Measurements from ENCODE around the gene TF. TPM values are rescaled to one million over a fixed set of nuclear protein-coding genes. Genes with fewer than 3 reads are reported as not detected.

Gene TF
- polyA plus RNA-seq, 12 donors, result 3.0 to 91.2 (median 6.2) TPM; not detected in 2

DNA sequence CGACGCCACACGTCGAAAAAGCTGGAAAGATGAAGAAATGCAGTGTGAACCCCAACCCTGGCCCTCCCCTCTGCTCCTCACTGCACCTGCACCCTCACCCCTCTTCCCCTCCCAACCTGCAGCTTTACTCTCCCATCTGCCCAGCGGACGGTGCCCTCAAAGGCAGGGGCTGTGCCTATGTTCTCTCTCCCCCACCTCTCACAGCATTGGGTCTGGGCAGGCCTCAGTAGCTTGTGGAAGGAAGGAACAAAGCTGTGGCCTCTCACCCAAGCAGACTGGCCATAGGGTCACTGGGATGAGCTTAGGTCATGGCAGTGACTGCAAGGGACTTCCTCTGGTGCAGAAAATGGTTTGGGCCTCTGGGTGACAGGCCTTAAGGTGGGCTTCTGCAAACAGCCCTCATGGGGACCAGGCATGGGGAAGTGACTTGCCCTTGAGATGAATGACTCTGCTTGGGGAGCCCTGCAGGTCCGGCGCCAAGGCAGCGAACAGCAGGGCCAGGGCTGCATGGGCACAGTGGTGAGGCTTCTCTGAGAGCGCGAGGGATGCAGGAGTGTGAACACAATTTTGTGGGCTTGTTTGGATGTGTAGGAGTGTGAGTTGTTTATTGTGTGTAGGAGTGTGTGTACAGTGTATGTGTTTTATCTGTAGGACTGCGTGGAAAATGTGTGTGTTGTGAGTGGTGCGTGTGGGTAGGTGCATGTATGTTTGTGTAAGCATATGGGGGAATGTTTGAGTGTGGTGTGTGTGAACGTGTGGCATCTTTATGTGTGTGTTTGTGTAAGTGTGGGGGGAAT is 88.6 kb downstream of the TF start:
- no peak for DNase-seq

DNA sequence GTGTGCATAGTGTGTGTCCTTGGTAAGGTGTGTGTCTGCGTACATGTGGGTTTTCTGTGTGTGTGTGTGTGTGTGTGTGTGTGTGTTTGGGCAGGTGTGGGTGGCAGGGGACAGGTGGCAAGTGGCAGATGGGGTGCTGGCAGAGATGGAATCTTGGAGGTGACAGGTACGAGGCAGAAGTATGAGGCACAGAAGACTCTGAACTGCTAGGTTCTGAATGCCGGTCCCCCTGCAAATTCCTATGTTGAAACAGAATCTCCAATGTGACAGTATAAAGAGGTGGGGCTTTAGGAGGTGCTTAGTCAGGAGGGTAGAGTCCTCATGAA is 89.2 kb downstream of the TF start:
- no peak for DNase-seq

GRCh38 chr3:133835961-133836360 is 89.8 kb downstream of the TF start:
- no peak for DNase-seq

DNA sequence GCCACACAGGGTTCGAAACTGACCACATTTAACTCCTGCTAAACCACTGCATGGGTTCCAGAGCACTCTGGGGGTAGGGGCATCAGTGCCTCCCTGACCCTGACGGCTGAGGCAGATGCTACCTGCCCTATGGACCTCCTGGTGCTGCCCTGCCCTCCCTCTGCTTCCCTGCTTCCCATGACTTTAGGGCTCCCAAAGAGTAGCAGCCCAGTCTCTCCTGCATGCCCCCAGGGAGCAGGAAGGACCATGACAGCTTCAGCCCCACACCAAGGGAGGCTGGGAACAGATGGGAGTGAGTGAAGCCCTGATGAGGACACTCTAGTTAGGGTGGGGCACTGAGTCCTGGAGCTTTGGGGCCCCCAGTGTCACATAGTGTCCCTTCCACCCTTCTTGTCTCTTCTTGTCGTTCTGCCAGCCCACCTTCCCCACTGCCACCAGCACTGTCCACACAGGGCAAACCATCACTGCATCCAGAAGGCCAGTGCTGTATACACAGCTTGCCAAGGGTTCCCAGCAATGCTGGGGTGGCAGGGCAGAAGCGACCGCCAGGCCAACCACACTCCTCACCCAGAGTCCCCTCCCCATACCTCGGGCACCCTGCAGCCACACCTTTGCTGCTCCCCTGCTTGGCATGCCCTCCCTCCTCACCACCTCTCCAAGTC is 90.4 kb downstream of the TF start:
- no peak for DNase-seq

GRCh38 chr3:133837487-133838295 is 91.5 kb downstream of the TF start:
- no peak for DNase-seq

DNA sequence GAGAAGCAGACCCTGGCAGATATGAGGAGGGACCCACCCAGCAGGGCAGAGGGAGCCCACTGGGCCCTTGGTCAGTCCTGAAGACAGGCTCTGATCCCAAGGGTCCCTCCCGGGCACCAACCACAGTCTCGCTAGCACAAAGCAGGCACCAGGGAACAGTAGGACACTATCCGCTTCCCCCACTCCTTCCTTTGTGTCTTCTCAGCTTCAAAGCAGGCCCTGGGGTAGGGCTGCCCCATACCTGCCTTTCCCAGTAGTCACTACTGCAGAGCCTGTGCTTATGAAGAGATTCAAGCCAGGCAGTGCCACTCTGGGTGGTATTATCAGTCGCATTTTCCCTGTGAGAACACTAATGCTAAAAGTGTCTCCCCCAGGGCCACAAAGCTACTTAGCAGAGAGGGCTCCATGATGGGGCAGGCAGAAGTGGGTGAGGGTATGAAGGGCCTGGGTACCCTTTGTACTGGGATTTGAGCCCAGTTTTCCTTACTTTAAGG is 92.2 kb downstream of the TF start:
- no peak for DNase-seq

DNA sequence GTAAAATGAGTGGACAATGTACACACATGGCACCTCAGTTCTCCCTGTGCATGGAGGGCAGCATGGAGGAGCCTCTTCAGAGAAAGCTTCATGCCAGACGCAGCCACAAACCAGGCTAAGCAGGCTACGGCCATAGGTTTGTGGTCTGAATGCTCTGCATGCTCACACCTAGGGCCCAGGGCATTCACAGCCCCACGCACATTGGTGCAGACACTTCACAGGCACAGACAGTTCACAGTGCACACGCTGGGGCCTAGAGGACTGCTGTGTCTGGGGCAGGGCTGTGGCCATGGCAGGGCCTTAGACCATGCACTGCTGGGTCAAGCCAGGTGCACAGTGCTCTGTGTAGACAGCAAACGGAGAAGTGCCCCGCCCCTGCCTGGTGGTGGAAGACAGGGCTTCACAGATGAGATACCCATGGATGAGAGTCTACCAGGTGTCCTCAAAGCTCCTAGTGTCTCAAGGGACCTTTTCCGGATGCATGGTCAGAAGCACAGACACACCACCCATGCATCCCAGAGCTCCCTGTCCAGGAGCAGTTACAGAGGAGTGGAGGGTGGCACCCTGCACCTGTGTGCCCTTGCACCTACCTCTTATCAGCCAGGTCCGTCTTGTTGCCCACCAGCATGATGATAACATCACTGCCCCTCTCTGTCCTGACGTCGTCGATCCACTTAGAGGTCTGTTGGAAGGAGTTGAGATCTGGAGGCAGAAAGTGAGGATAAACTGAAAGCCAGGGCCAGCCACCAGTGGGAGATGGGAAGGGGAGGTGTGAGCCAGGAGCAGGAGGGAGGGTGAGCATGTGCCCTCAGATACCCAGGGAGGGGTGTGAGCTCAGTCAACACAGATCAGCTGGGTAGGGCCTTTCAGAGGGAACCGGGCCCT is 93.0 kb downstream of the TF start:
- DNase-seq, result no peak

DNA sequence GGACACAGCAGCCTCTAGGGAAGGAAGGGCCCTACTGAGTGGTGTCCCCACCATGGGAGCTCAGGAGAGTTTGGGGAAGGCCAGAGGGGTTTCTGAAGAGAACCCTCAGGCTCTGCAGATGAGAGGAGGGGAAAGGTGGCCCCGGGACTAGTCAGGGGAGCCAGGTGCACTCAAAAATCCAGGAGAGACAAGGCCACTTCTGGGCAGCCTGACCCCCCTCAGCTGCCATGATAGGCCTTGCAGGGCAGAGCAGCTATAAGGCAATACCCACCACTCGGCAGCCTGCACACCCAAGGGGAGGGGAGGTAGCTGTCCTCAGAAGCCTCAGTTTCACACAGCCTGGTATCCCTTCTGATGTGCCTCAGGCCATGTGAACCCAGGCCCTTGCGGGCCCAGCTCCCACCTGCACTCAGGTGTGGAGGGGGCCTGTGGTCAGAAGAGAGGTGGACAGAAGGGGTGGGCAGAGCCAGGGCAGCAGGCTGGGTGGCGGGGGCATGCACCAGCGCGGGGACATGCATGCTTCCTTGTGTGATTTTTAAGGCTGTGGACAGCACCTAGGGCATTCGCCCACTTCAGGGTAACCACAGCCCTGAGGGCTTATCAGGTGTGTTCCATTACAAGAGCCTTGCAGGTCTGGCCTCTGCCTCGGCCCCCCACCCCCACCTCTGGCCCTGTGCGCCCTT is 94.0 kb downstream of the TF start:
- no peak for DNase-seq

- no peak for DNase-seq
These were observed 94.6 kb downstream of the TF start for GRCh38 chr3:133840767-133841166.

- no peak for DNase-seq
These were observed 95.0 kb downstream of the TF start for GRCh38 chr3:133841196-133841595.

DNA sequence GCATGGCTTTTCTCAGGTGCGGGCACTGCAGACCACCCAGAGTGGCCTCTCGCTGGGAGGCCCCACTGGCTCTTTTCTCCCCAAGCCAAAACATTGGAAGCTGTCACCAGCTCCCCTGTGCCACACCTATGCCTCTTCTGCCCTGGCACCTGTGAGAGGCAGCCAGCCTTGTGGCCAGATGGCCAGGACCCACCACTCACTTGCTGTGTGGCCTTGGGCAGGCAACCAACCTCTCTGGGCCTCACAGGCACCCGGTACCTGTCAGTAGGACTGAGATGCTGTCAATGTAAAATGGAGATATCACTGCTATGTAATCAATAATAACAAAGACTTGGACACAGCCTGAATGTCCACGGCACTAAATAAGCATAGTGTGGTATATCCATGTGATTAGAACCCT is 96.0 kb downstream of the TF start:
- no peak for DNase-seq

- no peak for DNase-seq
These were observed 97.4 kb downstream of the TF start for GRCh38 chr3:133843634-133844033.

DNA sequence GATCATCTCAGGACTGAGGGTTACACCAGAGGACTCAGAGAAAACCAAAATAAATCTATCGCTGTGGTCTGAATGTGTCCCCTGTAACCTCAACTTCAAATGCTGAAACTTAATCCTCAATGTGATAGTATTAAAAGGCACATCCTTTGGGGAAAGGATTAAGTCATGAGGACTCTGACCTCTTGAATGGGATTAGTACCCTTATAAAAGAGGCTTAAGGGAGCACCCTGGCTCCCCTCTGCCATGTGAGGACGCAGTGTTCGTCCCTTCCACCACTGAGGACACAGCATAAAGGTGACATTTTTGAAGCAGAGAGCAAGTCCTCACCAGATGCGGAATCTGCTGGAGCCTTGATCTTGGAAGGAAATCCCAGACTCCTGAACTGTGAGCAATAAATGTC is 98.9 kb downstream of the TF start:
- no peak for DNase-seq

Other genes starting within 250 kb of the TF start
- 100 to 1,000 TPM in 10 of 12 donors, 10 to 100 TPM in 1, not detected in 1; 99.8 to 174 (median 159) TPM for gene CDV3, start 172.7 kb upstream of the TF start, polyA plus RNA-seq (ENCODE audit: insufficient read length in 12 of 12)
- 10 to 100 TPM in 11 of 12 donors, not detected in 1; 18.0 to 57.8 (median 32.1) TPM for gene TOPBP1, start 84.5 kb upstream of the TF start, polyA plus RNA-seq (ENCODE audit: insufficient read length in 12 of 12)
- 10 to 100 TPM in 11 of 12 donors, not detected in 1; 17.9 to 47.2 (median 34.1) TPM for gene SRPRB, start 59.4 kb downstream of the TF start, polyA plus RNA-seq (ENCODE audit: insufficient read length in 12 of 12)
- 10 to 100 TPM in 3 of 12 donors, 1 to 10 TPM in 8, not detected in 1; 6.6 to 23.0 (median 9.0) TPM for gene RAB6B, start 149.5 kb downstream of the TF start, polyA plus RNA-seq (ENCODE audit: insufficient read length in 12 of 12)

Measured in muscle of arm (tissue), 12 donors.